Thoracic aorta (tissue), 2 donors: ENCODE results near the gene P3H2. TPM values are rescaled to one million over a fixed set of nuclear protein-coding genes. Genes with fewer than 3 reads are reported as not detected.

Experiments
- ATAC-seq: fragments of 150-250 bp; one replicate; pipeline ENCODE4 v1.8.0; 2017; ENCODE audit warnings: low read depth; ENCODE audit not compliant: insufficient number of reproducible peaks, low FRiP score
- DNase-seq: peaks from one replicate; pipeline ENCODE4 v3.0.0-alpha.2; 2020; ENCODE audit warnings: low spot score
- H3K27ac ChIP-seq, 2 donors: fragments of 200-600 bp; sonication (generic); 1 replicate in 1 of 2; 2 replicates in 1 of 2; pipeline ENCODE4 v1.5.1; 2016; ENCODE audit warnings: mild to moderate bottlenecking in 2 of 2, moderate library complexity in 2 of 2
- H3K27me3 ChIP-seq: fragments of 200-600 bp; sonication (generic); replicated peaks from 2 replicates; pipeline ENCODE4 v1.6.0; 2016; ENCODE audit warnings: mild to moderate bottlenecking; ENCODE audit not compliant: insufficient read depth
- H3K36me3 ChIP-seq: fragments of 200-600 bp; sonication (generic); one replicate; pipeline ENCODE4 v1.5.1; 2016
- H3K4me1 ChIP-seq, 2 donors: fragments of 200-600 bp; sonication (generic); 1 replicate in 1 of 2; 2 replicates in 1 of 2; pipeline versions ENCODE4 v1.5.1 to v1.6.0; 2016; ENCODE audit warnings: low read depth in 2 of 2, mild to moderate bottlenecking in 1 of 2; ENCODE audit not compliant: control insufficient read depth in 1 of 2
- H3K4me3 ChIP-seq: fragments of 200-600 bp; sonication (generic); 2 replicates; pipeline ENCODE4 v1.5.1; 2016; ENCODE audit warnings: mild to moderate bottlenecking
- H3K9me3 ChIP-seq: fragments of 200-600 bp; sonication (generic); 2 replicates; pipeline ENCODE4 v1.5.1; 2016
- total RNA-seq, 2 donors: library from RNA; depleted of rRNA; stranded (reverse); fragments of >200 nt; gene quantifications; one replicate each; pipeline versions ENCODE4 v1.1.0 to v1.2.3, GENCODE V29; 2016
- TF ChIP-seq, protein P1 (sequence below): fragments of 200-600 bp; sonication (generic); IDR thresholded peaks from one replicate; pipeline ENCODE4 v1.5.1; 2019; ENCODE audit warnings: antibody characterized with exemption

Gene P3H2
- total RNA-seq, 2 donors from 2014 or later, result 19.3 to 28.4 TPM

DNA sequence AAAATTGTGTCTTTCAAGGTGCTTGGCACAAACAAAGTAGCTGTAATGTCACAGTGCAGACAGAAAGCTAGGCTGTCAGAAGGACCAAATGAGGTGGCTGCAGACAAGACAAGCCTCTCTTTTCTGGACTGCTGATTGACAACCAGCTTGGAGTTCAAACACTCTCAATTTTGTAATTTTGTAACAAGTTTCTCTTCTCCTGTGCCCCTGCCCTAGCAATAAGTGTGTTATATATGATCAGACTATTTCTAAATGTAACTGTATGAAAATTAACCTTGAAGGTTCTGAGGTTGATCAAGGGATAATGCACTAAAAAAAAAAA lies 172.0 kb downstream of the P3H2 start:
- DNase-seq (no peak), ATAC-seq (no peak)
- no peaks in the 10 kb centered on the region for H3K9me3 ChIP-seq
- TF ChIP-seq, protein P1, sequence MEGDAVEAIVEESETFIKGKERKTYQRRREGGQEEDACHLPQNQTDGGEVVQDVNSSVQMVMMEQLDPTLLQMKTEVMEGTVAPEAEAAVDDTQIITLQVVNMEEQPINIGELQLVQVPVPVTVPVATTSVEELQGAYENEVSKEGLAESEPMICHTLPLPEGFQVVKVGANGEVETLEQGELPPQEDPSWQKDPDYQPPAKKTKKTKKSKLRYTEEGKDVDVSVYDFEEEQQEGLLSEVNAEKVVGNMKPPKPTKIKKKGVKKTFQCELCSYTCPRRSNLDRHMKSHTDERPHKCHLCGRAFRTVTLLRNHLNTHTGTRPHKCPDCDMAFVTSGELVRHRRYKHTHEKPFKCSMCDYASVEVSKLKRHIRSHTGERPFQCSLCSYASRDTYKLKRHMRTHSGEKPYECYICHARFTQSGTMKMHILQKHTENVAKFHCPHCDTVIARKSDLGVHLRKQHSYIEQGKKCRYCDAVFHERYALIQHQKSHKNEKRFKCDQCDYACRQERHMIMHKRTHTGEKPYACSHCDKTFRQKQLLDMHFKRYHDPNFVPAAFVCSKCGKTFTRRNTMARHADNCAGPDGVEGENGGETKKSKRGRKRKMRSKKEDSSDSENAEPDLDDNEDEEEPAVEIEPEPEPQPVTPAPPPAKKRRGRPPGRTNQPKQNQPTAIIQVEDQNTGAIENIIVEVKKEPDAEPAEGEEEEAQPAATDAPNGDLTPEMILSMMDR, result no peak
- H3K4me1 ChIP-seq, result no peaks in the 10 kb centered on the region
- no peak overlapping the region for H3K4me3 ChIP-seq
- no peaks in the 10 kb centered on the region for H3K27me3 ChIP-seq
- H3K36me3 ChIP-seq, result no peaks in the 10 kb centered on the region
- no peak overlapping the region for H3K27ac ChIP-seq

DNA sequence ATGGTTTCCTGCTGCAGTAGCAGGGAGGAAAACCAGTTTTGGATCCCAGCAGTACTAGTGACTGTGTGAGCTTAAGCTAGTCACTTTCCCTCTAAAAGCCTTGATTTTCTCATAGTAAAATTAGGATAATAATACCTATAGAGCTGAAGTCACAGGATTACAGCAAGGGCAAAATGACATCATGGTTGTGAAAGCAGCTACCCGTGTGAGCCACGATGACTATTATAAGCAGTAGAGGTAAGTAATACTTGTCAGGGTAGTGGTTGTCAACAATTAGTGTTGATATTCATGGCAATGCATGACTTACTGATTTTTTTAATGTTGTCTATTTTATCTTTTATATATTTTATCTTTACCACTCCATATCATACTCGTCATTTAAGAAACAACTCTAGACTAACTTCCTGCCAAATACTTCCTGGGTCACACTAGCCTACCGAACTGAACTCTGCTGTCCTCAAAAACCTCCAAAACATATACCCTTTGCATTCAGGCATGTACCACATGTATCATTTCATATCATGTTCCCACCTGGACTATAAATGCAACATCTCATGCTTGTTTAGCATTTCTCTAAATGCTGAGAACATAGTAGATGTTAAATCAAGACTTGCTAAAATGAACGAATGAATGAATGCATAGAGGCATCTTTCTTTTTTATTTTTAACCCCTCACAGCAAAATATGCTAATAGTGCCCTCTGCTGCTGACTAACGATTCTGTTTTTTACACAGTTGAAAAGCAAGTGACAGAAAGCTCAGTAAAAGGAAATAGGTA lies 172.6 kb downstream of the P3H2 start:
- no peak for ATAC-seq
- Histone ChIP-seq H3K27ac (no peak overlapping the region), H3K9me3 (no peaks in the 10 kb centered on the region), H3K27me3 (no peaks in the 10 kb centered on the region), H3K36me3 (no peaks in the 10 kb centered on the region), H3K4me3 (no peak overlapping the region), H3K4me1 (no peaks in the 10 kb centered on the region)
- DNase-seq, result no peak
- TF ChIP-seq, protein P1, result no peak

DNA sequence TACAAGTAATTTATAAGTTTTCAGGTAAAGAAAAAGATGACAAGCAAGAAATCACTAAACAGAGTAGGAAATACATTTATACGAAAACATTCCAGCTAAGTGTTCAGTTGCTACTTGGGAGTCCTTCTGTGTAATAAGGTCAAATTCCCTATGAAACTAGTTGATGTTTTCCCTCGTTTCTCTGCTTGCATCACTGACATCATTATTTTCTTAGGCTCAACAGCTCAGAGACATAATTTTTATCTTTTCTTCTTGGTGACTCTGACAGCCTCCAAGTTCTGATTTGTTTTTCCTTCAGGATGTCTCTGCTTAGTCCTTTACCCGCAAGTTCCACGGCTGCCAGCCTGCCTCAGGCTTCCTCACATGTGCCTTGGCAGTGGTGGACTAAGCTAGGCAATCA lies 173.6 kb downstream of the P3H2 start:
- H3K27me3 ChIP-seq, result no peaks in the 10 kb centered on the region
- no peaks in the 10 kb centered on the region for H3K9me3 ChIP-seq
- H3K4me1 ChIP-seq, result no peaks in the 10 kb centered on the region
- H3K4me3 ChIP-seq, result no peak overlapping the region
- H3K36me3 ChIP-seq, result no peaks in the 10 kb centered on the region
- TF ChIP-seq, protein P1, result no peak
- no peak for DNase-seq
- ATAC-seq, result no peak
- H3K27ac ChIP-seq, result no peak overlapping the region

DNA sequence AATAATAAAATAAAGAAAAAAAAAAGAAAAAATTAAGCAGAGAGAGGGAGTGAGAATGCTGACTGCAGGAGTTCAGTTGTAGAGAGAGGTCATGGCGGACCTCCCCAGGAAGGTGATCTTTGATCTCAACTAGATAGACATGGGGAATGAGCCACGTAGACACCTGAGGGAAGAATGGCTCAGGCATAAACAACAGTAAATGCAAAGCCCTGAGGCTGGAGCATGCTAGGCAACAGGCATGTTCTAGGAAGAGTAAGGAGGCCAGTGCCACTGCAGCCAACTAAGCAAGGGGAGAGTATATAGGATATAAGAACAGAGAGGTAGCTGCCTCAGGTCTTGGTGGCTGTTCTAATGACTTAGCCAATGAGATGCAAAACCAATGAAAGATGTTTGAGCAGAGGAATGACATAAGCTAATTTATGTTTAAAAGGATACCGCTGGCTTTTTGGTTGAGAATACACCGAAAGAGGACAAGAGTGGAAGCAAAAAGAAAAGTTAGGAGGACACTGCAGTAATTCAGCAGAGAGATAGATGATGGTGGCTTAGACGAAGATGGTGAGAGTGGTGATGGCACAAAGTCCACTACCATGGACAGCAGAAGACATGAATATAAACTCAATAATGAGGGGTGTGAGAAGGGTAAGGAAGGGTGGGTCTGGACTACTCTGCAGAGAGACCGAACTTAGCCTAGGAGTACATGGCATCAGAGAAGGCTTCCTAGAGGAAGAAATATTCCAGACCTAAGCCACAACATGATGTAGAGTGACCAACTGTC lies 174.6 kb downstream of the P3H2 start:
- Histone ChIP-seq H3K27ac (no peak overlapping the region), H3K4me3 (no peak overlapping the region), H3K4me1 (no peaks in the 10 kb centered on the region), H3K36me3 (no peaks in the 10 kb centered on the region), H3K27me3 (no peaks in the 10 kb centered on the region), H3K9me3 (no peaks in the 10 kb centered on the region)
- TF ChIP-seq, protein P1, result no peak
- no peak for DNase-seq
- ATAC-seq, result no peak

DNA sequence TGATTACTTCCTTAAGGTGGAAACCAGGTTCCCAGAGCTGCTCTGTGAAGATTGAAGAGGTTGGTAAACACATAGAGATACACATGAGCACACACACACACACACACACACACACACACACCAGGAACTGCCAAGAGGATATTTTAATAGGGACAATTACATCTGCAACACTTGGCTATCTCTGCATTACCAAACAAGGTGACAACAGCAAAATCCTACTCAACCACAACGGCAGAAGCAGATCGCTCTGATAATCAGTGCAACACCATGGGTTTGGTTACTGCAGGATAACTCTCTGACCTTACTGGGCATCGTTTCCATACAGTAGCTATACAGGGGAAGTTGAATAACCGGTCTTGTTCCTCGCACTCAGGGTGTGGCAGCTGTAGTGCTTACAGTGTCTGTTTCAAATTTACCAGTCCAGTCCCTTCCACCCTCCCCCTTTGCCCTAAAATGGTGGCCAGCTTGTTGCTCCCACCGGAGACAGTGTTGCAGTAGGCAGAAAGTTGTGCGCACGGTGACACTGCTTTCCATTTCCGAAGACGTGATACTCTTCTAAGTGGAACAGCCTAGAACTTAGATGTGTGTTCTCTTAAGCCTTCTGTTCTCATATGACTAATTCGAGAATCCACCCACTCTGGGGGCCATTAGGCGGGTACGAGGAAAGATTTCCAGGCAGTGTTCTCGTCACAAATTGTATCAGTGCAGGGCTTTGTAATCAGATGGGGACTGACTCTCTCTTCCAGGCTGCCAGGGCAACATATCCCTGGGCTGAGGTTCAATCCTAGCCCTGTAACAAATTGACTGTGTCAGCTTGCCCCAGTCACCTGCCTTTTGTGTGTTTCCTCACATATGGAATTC lies 176.2 kb downstream of the P3H2 start:
- H3K4me3 ChIP-seq, result no peak overlapping the region
- no peak for ATAC-seq
- H3K4me1 ChIP-seq, result no peaks in the 10 kb centered on the region
- H3K27ac ChIP-seq, result no peak overlapping the region
- TF ChIP-seq, protein P1, result no peak
- H3K9me3 ChIP-seq, result no peaks in the 10 kb centered on the region
- no peak for DNase-seq
- H3K27me3 ChIP-seq, result no peaks in the 10 kb centered on the region
- H3K36me3 ChIP-seq, result no peaks in the 10 kb centered on the region
